GM12865 (cell line): ENCODE data around the gene CDH15.

Experiments
- DNase-seq: peaks from one replicate; pipeline ENCODE4 v3.0.0; 2010; ENCODE audit warnings: low read depth
- H3K4me3 ChIP-seq: 2 replicates; pipeline ENCODE4 v1.5.1; 2011; ENCODE audit warnings: mild to moderate bottlenecking, low read depth, low read length, control low read depth
- TF ChIP-seq, protein P1 (sequence below): IDR thresholded peaks from 2 replicates; pipeline ENCODE4 v1.5.1; 2011; ENCODE audit warnings: low read length, control low read depth, low read depth, inconsistent platforms; ENCODE audit not compliant: insufficient read depth; ENCODE audit errors: missing control alignments

The CDH15 gene

DNA sequence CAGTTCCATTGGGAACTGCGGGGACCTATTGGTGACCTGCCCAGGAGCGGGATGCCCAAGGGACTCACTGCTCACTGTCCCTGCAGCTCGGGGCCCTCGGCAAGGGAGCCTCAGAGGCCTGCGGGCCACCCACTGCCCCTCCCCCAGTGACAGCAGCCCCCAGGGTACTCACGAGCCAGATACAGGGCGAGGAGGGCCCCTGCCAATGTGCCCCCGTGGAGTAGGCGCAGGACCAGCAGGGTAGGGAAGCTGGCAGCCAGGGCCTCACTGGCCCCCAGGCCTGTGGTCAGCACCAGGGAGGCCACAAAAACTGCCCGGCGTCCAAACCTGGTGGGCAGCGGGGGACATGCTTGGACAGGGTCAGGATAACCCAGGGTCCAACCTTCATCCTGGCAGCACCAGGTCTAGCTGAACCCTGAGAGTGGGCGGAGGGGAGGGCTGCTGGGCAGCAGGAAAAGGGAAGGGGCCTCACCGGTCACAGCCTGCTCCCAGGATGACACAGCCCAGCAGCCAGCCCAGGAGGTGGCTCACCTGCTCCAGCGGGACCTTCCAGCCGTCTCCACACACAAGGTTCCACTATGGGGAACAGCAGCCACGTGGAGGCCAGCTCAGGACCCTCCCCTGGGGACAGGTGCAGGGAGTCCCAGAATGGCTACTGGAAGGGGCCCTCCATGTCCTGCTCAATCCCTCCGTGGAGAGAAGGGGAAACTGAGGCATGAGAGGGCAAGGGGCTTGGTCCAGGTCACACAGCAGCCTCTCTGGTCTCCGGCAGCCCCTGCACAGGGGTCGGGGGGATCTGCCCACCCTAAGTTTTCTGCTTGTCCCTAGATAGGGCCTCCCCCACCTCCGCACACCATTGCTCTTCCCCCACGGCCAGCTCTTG, 27.9 kb downstream of the CDH15 start:
- DNase-seq, result no peak
- TF ChIP-seq, protein P1, sequence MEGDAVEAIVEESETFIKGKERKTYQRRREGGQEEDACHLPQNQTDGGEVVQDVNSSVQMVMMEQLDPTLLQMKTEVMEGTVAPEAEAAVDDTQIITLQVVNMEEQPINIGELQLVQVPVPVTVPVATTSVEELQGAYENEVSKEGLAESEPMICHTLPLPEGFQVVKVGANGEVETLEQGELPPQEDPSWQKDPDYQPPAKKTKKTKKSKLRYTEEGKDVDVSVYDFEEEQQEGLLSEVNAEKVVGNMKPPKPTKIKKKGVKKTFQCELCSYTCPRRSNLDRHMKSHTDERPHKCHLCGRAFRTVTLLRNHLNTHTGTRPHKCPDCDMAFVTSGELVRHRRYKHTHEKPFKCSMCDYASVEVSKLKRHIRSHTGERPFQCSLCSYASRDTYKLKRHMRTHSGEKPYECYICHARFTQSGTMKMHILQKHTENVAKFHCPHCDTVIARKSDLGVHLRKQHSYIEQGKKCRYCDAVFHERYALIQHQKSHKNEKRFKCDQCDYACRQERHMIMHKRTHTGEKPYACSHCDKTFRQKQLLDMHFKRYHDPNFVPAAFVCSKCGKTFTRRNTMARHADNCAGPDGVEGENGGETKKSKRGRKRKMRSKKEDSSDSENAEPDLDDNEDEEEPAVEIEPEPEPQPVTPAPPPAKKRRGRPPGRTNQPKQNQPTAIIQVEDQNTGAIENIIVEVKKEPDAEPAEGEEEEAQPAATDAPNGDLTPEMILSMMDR, result no peak
- no peak overlapping the region for H3K4me3 ChIP-seq

DNA sequence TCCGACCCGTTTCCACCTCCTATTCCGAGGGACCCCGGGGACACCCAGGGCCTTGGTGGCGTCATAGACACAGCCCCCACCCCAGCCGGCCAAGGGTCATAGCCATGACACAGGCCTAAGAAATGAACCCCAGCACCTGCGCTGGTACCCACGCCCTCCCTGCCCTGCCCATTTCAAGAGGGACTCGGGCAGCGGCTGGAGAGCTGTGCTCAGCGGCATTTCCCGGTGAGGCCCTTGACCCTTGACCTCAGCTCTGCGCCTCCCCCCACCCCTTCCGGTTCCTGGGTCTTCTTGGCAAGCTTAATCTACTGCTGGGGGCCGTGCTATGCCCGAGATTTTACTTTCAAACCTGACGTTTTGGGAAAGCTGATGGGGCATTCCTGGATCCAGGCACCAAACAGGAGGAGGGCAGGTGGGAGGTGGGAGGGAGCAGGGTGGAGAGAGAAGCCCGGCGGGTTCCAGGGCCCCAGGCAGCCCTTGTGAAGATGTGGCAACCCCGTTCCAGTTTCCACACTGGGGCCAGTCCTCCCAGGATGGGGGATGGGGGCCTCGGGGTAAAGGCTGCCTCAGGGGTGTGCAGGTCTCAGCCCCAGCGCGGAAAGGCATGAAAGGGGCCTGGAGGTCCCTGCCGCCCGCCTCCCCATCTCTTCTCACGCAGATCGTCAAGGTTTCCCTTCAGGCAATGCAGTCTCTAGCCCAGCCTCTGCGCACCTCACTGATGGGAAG, 28.7 kb downstream of the CDH15 start, which contains the start of gene SLC22A31:
TSS of gene SLC22A31 (minus strand) at position 414 of the 726 bp plus-strand sequence. CDS start at position 378, 36 bp downstream.
- TF ChIP-seq, protein P1, result no peak
- no peak for DNase-seq
- H3K4me3 ChIP-seq, result no peak within 1 kb of the TSS

- TF ChIP-seq, protein P1, result no peak
- no peak overlapping the region for H3K4me3 ChIP-seq
- no peak for DNase-seq
Measured at GRCh38 chr16:89200850-89201411, 29.4 kb downstream of the CDH15 start.

DNA sequence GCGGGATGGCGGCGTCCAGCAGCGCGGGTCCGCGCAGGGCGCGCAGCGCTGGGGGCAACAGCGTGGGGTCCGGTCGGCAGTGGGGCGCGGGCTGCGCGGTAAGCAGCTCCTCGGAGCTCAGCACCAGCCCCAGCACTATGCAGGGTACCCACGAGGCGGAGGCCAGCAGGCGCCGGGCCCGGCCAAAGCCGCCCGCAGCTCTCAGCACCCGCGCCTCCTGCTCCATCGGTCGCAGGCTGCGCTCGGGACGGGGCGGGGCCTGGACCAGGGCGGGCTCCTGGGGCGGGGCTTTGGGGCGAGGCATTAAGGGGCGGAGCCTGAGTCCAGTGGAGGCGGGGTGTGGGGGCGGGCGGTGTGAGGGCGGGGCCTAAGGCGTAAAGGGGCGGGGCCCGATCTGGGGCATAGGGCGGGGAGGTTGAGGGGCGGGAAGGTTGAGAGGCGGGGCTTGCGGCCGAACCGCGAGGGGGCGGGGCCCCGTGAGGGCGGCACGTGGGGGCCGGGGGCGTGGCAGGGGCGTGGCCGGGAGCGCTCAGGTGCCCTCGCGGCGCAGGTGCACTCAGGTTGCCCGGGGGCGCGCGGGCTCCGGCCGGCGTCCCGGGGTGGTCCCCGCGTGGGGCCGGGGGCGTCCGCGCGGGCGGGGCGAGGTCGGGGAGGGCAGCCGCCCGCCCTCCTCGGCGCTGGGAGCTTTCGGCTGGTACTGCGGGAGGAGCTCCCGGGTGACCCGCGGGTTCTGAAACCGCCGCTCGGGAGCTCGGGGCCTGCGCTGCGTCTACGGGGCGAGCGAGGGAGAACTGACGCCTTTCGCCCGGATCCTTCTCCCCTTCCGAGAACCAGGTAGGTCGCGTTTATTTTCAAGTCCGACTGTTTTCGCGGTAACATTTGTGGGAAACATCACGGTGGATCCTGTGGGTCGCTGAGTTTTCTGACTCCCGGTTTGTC, 30.2 kb downstream of the CDH15 start:
- H3K4me3 ChIP-seq, result no peak overlapping the region
- TF ChIP-seq, protein P1, result no peak
- peak; percentile 57 for DNase-seq

- H3K4me3 ChIP-seq, result no peak overlapping the region
- no peak for DNase-seq
- TF ChIP-seq, protein P1, result no peak
Measured at GRCh38 chr16:89202422-89203215, 31.1 kb downstream of the CDH15 start.
